GM12878 (cell line): ENCODE data around the gene HS1BP3. TPM values are rescaled to one million over a fixed set of nuclear protein-coding genes. Genes with fewer than 3 reads are reported as not detected.

Experiments
- ATAC-seq: fragments of 200-7000 bp; cut with Tn5 transposase; 3 replicates; pipeline ENCODE4 v1.9.1; 2020; ENCODE audit warnings: mild to moderate bottlenecking, moderate library complexity
- BruUV-seq: library from RNA; stranded (reverse); fragments of 400-500 nt; replicated peaks from 2 replicates; lab custom pipeline; 2021; lab: Mats Ljungman, UMichigan
- CTCF ChIA-PET: fragments of 300-600 bp; sonication (Branson Sonifier 250); formaldehyde crosslinking; extraction: SDS; loops from one replicate; lab custom pipeline; 2021; ENCODE audit warnings: inconsistent platforms; lab: Yijun Ruan, JAX
- POLR2A ChIA-PET: fragments of 350-600 bp; formaldehyde crosslinking; extraction: SDS; loops from one replicate; lab custom pipeline; 2021; ENCODE audit warnings: inconsistent platforms; lab: Charles Lee
- RAD21 ChIA-PET: fragments of 300-600 bp; sonication (Branson Sonifier 250); formaldehyde crosslinking; loops from one replicate; lab custom pipeline; 2023; ENCODE audit warnings: antibody characterized with exemption; ENCODE audit not compliant: unreplicated experiment; lab: Charles Lee
- SMC1A ChIA-PET: fragments of 300-600 bp; sonication (Branson Sonifier 250); formaldehyde crosslinking; loops from one replicate; lab custom pipeline; 2023; ENCODE audit not compliant: unreplicated experiment, uncharacterized antibody; lab: Charles Lee
- DNase-seq: peaks from one replicate; pipeline ENCODE4 v3.0.0-alpha.2; 2011; ENCODE audit warnings: low read depth, low spot score
- FAIRE-seq: peaks from 3 replicates; lab custom pipeline; 2011; peaks lifted over from hg19 to GRCh38; lab: Jason Lieb, UNC
- H2AFZ ChIP-seq: 2 replicates; pipeline ENCODE4 v1.6.0; 2011; ENCODE audit warnings: low read depth, low read length, control low read depth; ENCODE audit not compliant: control insufficient read depth
- H3K27ac ChIP-seq: 2 replicates; pipeline ENCODE4 v1.5.1; 2011; ENCODE audit warnings: control low read depth; ENCODE audit not compliant: control insufficient read depth, insufficient read depth
- H3K27me3 ChIP-seq, 2 experiments: replicated peaks in 1 of 2; 2 replicates each; pipeline versions ENCODE4 v1.6.0 to v1.6.1; 2011; ENCODE audit warnings: low read length in 1 of 2; ENCODE audit not compliant: control insufficient read depth in 2 of 2, insufficient read depth in 2 of 2
- H3K36me3 ChIP-seq, 2 experiments: 2 replicates each; pipeline ENCODE4 v1.5.1; 2011; ENCODE audit warnings: low read length in 1 of 2; ENCODE audit not compliant: control insufficient read depth in 2 of 2, insufficient read depth in 2 of 2
- H3K4me1 ChIP-seq: 2 replicates; pipeline ENCODE4 v1.6.1; 2011; ENCODE audit warnings: mild to moderate bottlenecking, low read length, moderate library complexity, mixed read lengths; ENCODE audit not compliant: control insufficient read depth, insufficient read depth
- H3K4me2 ChIP-seq: 2 replicates; pipeline ENCODE4 v1.6.0; 2011; ENCODE audit warnings: control low read depth; ENCODE audit not compliant: control insufficient read depth, insufficient read depth
- H3K4me3 ChIP-seq: fragments of 200-600 bp; sonication (generic); 2 replicates; pipeline ENCODE4 v1.5.1; 2016
- H3K79me2 ChIP-seq: 2 replicates; pipeline ENCODE4 v1.6.0; 2011; ENCODE audit warnings: low read length; ENCODE audit not compliant: control insufficient read depth, insufficient read depth
- H3K9ac ChIP-seq: 2 replicates; pipeline ENCODE4 v1.8.0; 2011; ENCODE audit warnings: low read length, control low read depth, mixed read lengths; ENCODE audit not compliant: control insufficient read depth, insufficient read depth
- H3K9me3 ChIP-seq: replicated peaks from 3 replicates; pipeline ENCODE4 v1.5.1; 2011; ENCODE audit warnings: mild to moderate bottlenecking, low read length; ENCODE audit not compliant: control insufficient read depth, insufficient read depth
- H4K20me1 ChIP-seq: 2 replicates; pipeline ENCODE4 v1.6.0; 2011; ENCODE audit not compliant: control insufficient read depth, insufficient read depth
- ATF3 ChIP-seq: IDR thresholded peaks from 2 replicates; pipeline ENCODE4 v1.6.1; 2011; ENCODE audit warnings: low read depth, mild to moderate bottlenecking, low read length, moderate library complexity, borderline replicate concordance; ENCODE audit errors: extremely low read depth
- CEBPZ ChIP-seq: fragments of 150-350 bp; IDR thresholded peaks from 2 replicates; pipeline ENCODE4 v1.6.1; 2016; ENCODE audit warnings: low read depth, low read length
- CHD2 ChIP-seq: IDR thresholded peaks from 2 replicates; pipeline ENCODE4 v1.6.1; 2011; ENCODE audit warnings: low read depth, low read length, improper control_type of control experiment, borderline replicate concordance
- CTCF ChIP-seq, 3 experiments: IDR thresholded peaks in 2 of 3; conservative IDR thresholded peaks in 1 of 3; 2 replicates each; pipeline ENCODE4 v1.5.1; 2011; ENCODE audit warnings: low read depth in 3 of 3, low read length in 3 of 3, mild to moderate bottlenecking in 3 of 3, control low read depth in 2 of 3, moderate library complexity in 2 of 3, inconsistent platforms in 1 of 3, mixed read lengths in 1 of 3; ENCODE audit not compliant: control insufficient read depth in 2 of 3, insufficient read depth in 1 of 3; ENCODE audit errors: extremely low read depth in 1 of 3
- EGR1 ChIP-seq, 2 experiments: IDR thresholded peaks; 1 replicate in 1 of 2; 2 replicates in 1 of 2; pipeline ENCODE4 v1.6.1; 2011 to 2012; ENCODE audit warnings: low read depth in 2 of 2, low read length in 2 of 2, borderline replicate concordance in 1 of 2, mild to moderate bottlenecking in 1 of 2, moderate library complexity in 1 of 2
- HDGF ChIP-seq: fragments of 450-650 bp; IDR thresholded peaks from 2 replicates; pipeline ENCODE4 v1.6.1; 2016; ENCODE audit warnings: antibody characterized with exemption
- KDM1A ChIP-seq: fragments of 200-600 bp; sonication (generic); IDR thresholded peaks from 2 replicates; pipeline ENCODE4 v1.6.1; 2016; ENCODE audit warnings: borderline replicate concordance
- MEF2B ChIP-seq: fragments of 450-650 bp; IDR thresholded peaks from 2 replicates; pipeline ENCODE4 v1.6.1; 2018; ENCODE audit warnings: mild to moderate bottlenecking, moderate library complexity; ENCODE audit not compliant: partially characterized antibody, poor library complexity, severe bottlenecking
- MTA2 ChIP-seq: fragments of 450-650 bp; IDR thresholded peaks from 2 replicates; pipeline ENCODE4 v1.6.1; 2016; ENCODE audit warnings: low read depth, mild to moderate bottlenecking, moderate library complexity
- RUNX3 ChIP-seq: IDR thresholded peaks from 2 replicates; pipeline ENCODE4 v1.6.1; 2012; ENCODE audit warnings: low read length, inconsistent platforms
- SIX5 ChIP-seq: IDR thresholded peaks from 2 replicates; pipeline ENCODE4 v1.6.1; 2011; ENCODE audit warnings: mild to moderate bottlenecking, low read depth, low read length, moderate library complexity; ENCODE audit not compliant: severe bottlenecking
- SREBF1 ChIP-seq: IDR thresholded peaks from 2 replicates; pipeline ENCODE4 v1.6.1; 2012; ENCODE audit warnings: mild to moderate bottlenecking, low read length
- USF1 ChIP-seq: IDR thresholded peaks from 2 replicates; pipeline ENCODE4 v1.6.1; 2011; ENCODE audit warnings: borderline replicate concordance, low read depth, mild to moderate bottlenecking, moderate library complexity, mixed read lengths, low read length; ENCODE audit not compliant: insufficient read depth; ENCODE audit errors: extremely low read length
- WGBS: methylation state at CpG from one replicate; pipeline ENCODE4 v1.1.6; 2016; ENCODE audit warnings: low lambda C conversion rate; ENCODE audit not compliant: insufficient replicate concordance, insufficient coverage; ENCODE audit errors: missing lambda C conversion rate; 5-methylcytosine and 5-hydroxymethylcytosine counted together
- in situ Hi-C: fragments of 300-500 bp; cut with MboI; formaldehyde crosslinking; loops from 9 replicates; pipeline ENCODE4 v1.14.3; 2018; ENCODE audit warnings: mixed read lengths
- intact Hi-C: fragments of 100-400 bp; cut with micrococcal nuclease; formaldehyde crosslinking; loops from one replicate; pipeline ENCODE4 v1.14.2; 2022; ENCODE audit not compliant: unreplicated experiment
- polyA plus RNA-seq, 11 experiments: library from polyadenylated mRNA; depleted of rRNA in 4 of 11; unstranded in 6 of 11; stranded (reverse) in 5 of 11; fragments of >200 nt; fragmentation: Nextera tagmentation in 4 of 11; fragmentation: Illumina TruSeq in 1 of 11; extraction: Ambion mirVana in 4 of 11; extraction: Trizol in 1 of 11; gene quantifications; 1 replicate in 1 of 11; 2 replicates in 10 of 11; pipeline versions ENCODE4 v1.2.1 to v1.2.3, GENCODE V29; 2011 to 2016; ENCODE audit warnings: inconsistent platforms in 2 of 11, missing spikeins in 2 of 11, low read depth in 1 of 11
- total RNA-seq, 4 experiments: library from RNA; depleted of rRNA in 3 of 4; stranded (reverse); fragments of >200 nt in 3 of 4; fragmentation: Illumina TruSeq in 1 of 4; extraction: Trizol in 1 of 4; gene quantifications; 2 replicates each; pipeline versions ENCODE4 v1.2.1 to v1.2.3, GENCODE V29; 2013 to 2021

Gene HS1BP3
- total and polyA plus RNA-seq, 10 of the 15 experiments (the other 5 are each of a cell fraction or from before 2014, with no cell fraction given): 0.47 to 7.2 (median 4.6) TPM

- Histone ChIP-seq H3K4me1 (peaks cover 13% of the 10 kb centered on the region; the same call in 1 of the 2 replicates), H3K9me3 (no peaks in the 10 kb centered on the region), H3K79me2 (no peaks in the 10 kb centered on the region), H3K27ac (no peak overlapping the region), H3K36me3 (no peaks in the 10 kb centered on the region), H4K20me1 (0 out of 2 replicates have a peak, but pooled peaks cover 2% of the 10 kb centered on the region), H3K4me2 (no peak overlapping the region), H3K4me3 (no peak overlapping the region), H3K27me3 (peaks cover 7 to 21% of the 10 kb centered on the region in 2 experiments), H3K9ac (no peak overlapping the region), H2AFZ (no peak overlapping the region)
- no peak for ATAC-seq
- CTCF ChIA-PET: interaction anchor here (0.6 to 6.8 kb wide), 20 partner anchors 11 to 655 kb away, joined by 3 to 218 read pairs (median 6); partner anchors contain the start of gene HS1BP3
- SMC1A ChIA-PET: interaction anchor here (0.8 to 5.5 kb wide), 5 partner anchors 11 to 376 kb away, joined by 3 to 101 read pairs (median 3); partner anchors contain the start of gene LDAH
- no peak for DNase-seq
- RAD21 ChIA-PET: interaction anchor here (0.6 to 2.9 kb wide), 6 partner anchors 12 to 655 kb away, joined by 3 to 68 read pairs (median 6); partner anchors contain the start of gene HS1BP3
- POLR2A ChIA-PET: no interaction called here
- in situ Hi-C loops: loop anchor here (5.0 to 25.0 kb wide), 2 partner anchors 300 to 450 kb away; partner anchors contain the start of gene TDRD15
- TF ChIP-seq CTCF (IDR thresholded peaks at IDR 0.05 in 2 of 3, conservative IDR thresholded peaks at IDR 0.05 in 1 of 3; ENCODE audit: control insufficient read depth in 2 of 3, extremely low read depth in 1 of 3, insufficient read depth in 1 of 3, low read depth in 3 of 3, low read length in 3 of 3) (no peak), CEBPZ (no peak), MEF2B (no peak), USF1 (no peak), EGR1 (IDR thresholded peaks at IDR 0.05; ENCODE audit: borderline replicate concordance in 1 of 2, low read depth in 2 of 2, low read length in 2 of 2) (no peak), KDM1A (no peak), RUNX3 (no peak), CHD2 (no peak), SREBF1 (no peak), MTA2 (no peak), HDGF (no peak), ATF3 (no peak), SIX5 (no peak)
- intact Hi-C loops: no loop called here
- BruUV-seq: no TSS peak
- no peak for FAIRE-seq
- 48% methylated on average over 5 of the region's 5 CpGs for WGBS
Measured at GRCh38 chr2:20662308-20662937, 11.5 kb upstream of the HS1BP3 start.
